HG02885 (cell line): Measurements from ENCODE around the gene PDE6G.

Experiments used
- ATAC-seq: cut with Tn5 transposase; IDR thresholded peaks from one replicate; pipeline ENCODE4 v1.9.1; 2021; ENCODE audit warnings: mild to moderate bottlenecking; ENCODE audit not compliant: unreplicated experiment, poor library complexity

PDE6G gene

DNA sequence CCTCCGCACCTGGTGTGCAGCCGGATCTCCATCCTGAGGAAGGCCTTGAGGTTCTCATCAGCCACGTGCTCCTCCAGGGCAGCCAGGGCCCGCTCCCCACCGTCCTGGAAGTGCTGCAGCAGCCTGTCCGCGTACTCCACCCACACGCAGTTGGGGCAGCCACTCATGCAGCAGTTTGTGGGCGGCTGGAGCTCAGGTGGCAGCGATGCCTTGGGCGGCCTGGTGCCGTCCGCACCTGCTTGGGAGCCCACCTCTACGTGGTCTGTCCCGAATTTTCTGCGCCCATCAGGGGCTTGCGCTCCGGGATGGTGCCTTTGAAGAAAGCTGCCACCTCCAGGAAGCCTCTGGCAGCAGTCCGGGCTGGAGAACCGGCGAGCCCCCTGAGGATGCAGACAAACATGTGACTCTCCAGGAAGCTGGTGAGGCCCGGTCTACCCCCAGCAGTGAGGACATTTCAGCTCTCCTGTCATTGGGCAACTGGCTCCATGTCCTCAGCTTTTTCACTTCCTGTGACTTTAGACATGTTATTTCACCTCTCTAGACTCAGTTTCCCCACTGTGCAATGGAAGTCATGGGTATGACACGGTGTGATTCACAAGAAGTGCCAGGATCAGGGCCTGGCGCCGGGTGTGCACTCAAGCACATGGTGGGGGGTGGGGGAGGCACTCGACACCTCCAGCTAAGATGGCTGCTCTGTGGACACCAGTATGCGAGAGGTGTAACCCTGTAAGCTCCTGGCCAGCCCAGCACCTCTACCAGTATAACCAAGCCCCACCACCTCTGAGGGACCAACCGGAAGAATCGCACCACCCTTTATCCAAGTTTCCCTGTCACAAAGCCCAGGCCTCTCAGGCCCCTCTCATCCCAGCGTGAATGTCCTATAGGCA is 9.1 kb upstream of the PDE6G start:
- ATAC-seq = no peak

DNA sequence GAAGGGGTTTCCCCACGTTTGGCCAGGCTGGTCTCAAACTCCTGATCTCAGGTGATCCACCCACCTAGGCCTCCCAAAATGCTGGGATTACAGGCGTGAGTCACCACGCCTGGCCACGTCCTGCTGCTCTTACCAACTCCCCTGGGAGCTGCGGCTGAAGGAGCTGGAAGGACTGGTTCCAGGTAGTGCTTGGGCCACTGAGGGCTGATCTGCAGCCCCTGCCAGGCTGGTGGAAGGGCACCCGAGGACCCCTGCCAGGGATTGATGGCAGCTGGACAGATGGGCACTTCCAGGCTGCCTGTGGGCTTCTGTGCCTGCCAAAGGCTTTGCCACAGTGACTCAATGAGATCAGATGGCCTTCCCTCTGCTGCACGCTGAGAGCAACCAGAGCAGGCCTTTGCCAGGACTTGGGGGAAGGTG is 7.7 kb upstream of the PDE6G start:
- ATAC-seq = no peak

DNA sequence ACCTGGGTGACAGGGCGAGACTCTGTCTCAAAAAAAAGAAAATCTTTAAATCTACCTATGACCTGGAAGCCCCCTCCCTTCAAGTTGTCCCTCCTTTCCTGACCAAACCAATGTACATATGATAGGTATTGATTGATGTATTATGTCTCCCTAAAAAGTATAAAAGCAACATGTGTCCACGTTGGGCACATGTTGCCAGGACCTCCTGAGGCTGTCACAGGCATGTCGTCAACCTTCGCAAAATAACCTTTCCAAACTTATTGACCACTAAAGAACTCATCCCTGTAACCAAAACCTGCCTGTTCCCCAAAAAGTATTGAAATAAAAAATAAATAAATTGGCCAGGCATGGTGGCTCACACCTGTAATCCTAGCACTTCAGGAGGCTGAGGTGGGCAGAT is 5.7 kb upstream of the PDE6G start:
- ATAC-seq = no peak

DNA sequence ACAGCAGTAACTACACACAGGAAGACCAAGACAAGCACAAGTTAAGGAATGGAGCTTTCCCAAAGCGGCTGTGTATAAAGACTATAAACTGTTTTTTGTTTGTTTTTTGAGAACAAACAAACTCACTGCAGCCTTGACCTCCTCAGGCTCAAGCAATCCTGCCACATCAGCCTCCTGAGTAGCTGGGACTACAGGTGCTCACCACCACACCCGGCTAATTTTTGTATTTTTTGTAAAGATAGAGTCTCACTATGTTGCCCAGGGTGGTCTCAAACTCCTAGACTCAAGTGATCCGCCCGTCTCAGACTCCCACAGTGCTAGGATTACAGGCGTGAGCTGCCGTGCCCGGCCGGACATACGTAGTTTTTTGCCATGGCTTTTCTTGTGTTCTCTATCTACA is 4.1 kb upstream of the PDE6G start:
- no peak for ATAC-seq

DNA sequence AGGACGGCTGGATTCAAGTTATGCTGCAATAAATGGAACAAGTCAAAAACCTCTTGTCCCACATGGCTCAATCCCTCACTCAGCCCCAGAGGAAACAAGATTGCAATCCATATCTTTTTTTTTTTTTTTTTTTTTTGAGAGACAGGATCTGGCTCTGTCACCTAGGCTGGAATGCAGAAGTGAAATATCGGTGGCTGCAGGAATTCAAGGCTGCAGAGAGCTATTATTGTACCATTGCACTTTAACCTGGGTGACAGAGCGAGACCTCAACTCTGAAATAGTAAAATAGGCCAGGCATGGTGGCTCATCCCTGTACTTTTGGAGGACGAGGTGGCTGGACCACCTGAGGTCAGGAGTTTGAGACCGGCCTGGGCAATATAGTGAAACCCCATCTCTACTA is 2.7 kb upstream of the PDE6G start:
- ATAC-seq = no peak

DNA sequence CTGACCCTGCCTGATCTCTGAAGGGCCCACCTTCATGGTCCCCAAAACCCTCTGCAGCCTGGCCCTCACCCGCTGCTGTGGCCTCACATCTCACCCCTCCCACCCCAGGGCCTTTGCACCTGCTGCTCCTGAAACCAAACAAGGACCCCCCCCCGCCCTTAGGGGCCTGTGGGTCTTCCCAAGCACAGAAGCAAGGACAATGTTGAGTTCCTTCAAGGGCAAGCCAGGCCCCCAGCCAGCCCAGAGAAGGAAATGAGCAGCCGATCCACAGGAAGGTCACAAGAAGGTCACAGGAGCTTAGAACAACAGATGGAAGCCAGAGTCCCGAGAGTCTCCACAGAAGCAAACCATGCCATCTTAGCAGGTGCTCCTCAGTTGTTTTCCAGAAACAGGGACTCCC is 493 bp upstream of the PDE6G start:
- no peak for ATAC-seq

DNA sequence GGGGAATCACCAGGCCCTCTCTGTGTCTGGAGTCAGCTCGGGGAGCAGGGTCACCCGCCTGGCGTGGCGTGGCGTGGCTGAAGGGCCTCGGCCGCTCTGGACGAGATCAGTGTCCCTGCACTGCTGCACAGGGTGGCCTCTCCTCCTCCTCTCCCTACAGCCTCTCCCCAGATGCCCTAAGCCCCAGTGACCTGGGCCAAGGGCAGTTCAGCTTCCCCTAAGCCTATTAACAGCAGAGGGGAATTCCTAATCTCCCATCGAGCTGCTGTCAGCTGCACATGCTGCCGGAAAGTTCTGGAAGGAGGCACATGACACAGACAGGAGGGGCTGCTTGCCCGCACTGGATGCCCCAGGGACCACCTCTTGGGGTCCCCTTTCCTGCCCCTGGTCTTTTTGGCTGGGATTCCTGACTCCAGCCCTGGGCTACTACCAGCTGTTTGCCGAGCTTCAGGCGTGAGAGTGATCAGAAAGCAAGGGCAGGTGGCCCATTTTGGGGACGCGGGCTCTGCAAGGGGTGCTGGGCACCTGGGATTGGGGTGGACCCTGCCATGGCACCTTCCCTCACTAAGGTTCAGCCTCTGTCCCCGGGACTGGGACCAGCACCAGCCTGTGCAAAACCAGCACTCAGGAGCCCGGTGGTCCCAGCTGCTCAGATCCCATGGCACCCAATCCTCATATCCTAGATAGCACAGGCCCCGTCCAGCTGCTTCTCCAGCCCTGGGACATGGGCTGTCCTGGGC is 794 bp downstream of the PDE6G start:
- ATAC-seq = no peak

DNA sequence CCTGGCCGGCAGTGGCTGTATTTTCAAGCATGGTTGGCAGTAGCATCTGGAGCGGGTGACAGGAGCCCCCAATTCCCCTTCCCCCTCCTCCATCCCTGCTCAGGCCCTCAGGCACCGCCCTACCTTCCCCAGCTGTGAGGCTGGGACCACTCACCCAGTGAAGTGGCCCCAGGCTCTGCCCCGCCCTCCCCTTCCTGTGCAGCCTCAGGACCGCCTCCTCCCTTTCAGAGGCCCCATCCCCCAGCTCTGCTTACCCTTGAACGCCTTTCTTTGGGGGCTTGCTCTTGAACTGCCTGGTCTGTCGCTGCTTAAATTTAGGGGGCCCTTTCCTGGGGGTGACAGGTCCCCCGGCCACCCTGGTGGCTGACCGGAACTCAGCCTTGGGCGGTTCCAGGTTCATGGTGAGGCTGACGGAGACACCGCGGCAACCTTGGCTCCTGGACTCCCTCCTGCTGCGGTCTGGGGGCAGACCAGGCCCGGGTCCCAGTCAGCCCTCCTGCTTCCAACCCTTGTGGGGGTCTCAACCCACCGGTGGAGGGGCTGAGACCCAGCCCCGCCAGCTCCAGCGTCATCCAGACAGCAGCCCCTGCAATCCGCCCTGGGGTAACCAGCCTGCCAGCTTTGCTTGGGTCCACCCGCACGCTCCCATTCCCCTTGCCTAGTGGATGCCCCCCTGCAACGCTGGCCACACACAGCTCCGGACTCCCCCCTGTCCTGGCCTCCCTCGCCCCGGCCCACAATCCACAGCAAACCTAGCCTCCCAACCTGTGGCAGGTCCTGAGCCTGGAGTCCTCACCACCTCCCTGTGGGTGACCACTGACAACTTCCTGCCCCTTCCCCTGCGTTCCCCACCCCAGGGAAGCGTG is 3.2 kb downstream of the PDE6G start:
- no peak for ATAC-seq

DNA sequence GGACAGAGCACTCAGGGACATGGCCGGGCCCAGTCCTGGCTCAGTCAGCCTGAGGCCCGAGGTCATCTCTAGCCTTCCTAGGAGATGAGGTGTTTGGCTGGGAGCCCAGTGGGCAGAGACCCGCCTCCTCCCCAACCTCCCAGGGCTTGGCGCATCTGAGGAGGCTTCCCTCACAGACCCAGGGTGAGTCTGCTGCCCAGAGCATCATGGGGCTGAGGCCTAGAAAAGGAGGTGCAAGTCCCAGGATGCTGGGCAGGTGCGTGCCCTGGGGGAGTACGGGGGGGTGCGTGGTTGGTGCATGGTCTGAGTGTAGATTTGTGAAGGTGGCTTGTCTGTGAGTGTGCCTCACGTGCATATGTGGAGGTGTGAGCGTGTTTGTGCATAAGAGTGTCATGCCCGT is 4.7 kb downstream of the PDE6G start:
- ATAC-seq = no peak

DNA sequence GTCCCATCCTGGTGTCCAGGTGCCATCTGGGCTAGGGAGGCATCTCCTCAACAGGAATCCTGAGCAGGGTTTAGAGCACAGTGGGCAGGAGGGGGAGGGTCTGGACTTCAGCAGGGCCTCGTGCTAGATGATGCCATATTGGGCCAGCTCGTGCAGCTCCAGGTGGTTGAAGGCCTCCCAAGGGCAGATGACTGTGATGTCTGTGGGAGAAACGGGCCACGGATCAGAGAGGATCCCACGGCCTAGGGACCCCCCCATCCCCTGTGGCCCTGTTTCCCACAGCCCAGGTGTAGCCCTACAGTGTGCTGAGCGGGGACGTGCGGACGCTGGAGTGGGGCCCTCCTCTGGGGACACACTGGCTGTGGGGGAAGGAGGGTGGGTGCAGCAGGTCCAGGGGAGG is 5.4 kb downstream of the PDE6G start:
- ATAC-seq = no peak

DNA sequence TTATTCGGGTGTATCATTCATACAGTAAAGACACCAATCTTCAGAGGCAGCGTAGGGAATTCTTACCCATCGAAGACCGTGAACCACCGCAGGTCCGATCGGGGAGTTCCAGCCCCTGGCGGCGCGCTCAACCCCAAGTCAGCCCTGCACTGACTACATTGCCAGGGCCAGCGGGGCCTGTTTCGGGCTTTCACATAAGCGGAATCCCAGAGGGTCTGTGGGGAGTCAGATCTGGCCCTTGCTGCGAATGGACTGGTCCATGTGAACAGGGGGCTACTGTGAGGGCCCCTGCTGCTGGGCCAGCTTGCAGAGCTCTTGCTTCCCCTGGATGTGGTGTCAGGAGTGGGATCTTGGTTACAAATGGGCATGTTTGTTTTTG is 7.6 kb downstream of the PDE6G start:
- no peak for ATAC-seq

DNA sequence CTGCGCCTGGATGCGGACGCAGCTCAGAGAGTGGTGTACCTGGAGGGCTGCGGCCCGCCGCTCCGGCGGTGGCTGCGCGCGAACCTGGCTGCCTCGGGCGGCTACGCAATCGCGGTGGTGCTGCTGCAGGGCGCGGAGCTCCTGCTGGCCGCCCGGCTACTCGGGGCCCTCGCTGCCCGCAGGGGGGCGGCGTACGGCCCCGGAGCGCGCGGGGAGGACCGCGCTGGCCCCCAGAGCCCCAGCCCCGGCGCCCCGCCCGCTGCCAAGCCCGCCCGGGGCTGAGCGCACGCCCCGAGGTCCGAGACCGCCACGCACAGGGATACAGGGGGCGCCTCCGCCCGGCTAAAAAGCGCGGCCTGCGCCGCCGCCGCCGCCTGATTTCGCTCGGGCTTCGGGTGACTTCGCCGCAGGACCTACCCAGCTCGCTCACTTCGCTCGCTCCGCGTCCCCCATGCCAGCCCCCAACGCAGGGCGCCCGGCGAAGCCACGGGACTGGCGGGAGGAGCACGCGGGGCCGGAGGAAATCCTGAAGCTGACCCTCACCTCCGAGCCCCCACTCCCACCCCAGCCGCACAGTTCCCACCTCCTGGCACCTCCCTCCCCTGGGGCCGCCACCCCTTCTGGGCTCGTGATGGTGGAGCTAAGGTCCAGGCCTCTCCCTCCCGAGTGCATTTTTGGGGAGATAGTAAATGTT is 8.2 kb downstream of the PDE6G start:
- no peak for ATAC-seq

DNA sequence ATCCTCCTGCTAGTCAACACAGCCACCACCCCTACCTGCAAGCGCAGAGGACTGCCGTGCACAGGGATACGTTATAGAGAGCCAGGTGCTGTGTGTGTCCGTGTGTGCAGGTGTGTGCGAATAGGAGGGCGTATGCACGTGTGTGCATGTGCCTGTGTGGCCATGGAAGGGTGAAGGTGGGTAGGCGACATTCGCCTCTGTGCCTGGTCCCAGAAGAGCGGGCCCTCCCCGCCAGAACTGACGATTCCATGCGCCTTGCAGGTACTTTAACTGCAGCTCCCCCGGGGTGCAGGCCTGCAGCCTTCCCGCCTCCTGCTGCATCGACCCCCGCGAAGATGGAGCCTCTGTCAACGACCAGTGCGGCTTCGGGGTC is 8.7 kb downstream of the PDE6G start:
- no peak for ATAC-seq

DNA sequence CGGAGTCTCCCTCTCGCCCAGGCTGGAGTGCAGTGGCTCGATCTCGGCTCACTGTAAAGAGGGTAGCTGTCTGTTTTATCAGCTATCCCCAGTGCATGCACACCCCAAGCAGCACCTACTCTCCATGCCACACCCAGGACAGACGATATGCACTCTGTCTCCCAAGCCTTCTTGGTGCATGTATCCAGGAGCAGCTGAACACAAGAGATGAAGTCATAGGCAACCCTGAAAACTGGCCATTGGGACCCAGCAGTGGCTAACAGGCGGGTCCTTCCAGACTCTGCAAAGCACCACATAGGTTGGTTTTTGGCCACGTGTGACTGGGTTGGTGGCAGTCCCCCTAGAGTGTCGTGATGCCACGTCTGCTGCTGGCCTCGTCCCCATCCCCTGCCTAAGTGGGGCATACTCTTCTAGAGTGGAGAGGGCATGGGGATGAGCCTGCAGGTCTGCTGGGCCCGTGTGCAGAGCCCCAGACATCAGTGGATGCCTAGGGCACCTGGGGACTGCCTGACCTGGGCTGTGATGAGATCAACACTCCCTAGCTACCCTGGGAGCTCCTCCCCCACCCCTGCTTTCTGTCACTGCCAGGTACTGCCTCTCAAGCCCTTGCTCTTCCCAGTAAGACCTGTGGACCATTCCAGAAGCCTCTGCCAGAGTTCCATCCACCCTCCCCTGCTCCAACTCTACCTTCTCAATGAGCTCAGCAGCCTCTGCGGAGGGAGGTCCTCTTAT is 9.3 kb downstream of the PDE6G start:
- no peak for ATAC-seq

DNA sequence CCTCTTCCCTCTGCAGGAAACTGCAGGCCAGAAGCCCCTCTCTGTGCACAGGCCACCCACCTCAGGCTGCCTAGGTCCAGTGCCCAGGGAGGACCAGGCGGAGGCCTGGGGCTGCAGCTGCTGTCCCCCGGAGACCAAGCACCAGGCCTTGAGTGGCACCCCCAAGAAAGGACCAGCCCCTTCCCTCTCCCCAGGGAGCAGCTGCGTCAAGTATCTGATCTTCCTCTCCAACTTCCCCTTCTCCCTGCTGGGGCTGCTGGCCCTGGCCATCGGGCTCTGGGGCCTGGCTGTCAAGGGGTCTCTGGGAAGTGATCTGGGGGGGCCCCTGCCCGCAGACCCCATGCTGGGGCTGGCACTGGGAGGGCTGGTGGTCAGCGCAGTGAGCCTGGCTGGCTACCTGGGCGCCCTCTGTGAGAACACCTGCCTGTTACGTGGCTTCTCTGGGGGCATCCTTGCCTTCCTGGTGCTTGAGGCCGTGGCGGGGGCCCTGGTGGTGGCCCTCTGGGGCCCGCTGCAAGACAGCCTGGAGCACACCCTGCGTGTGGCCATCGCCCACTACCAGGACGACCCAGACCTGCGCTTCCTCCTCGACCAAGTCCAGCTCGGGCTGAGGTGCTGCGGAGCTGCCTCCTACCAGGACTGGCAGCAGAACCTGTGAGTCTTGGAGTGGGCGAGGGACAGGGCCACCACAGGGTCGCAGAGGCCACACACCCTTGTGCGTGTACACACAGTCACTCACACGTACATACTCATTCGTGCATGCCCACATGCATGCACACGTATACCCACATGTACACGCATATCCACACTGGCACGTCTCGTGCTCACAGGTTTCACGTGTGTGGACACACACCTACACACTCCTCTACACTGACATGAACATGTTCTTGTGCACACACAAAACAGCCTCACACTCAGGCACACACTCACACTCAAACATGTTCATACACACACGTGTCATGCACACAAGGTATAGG is 11.1 kb downstream of the PDE6G start:
- no peak for ATAC-seq

DNA sequence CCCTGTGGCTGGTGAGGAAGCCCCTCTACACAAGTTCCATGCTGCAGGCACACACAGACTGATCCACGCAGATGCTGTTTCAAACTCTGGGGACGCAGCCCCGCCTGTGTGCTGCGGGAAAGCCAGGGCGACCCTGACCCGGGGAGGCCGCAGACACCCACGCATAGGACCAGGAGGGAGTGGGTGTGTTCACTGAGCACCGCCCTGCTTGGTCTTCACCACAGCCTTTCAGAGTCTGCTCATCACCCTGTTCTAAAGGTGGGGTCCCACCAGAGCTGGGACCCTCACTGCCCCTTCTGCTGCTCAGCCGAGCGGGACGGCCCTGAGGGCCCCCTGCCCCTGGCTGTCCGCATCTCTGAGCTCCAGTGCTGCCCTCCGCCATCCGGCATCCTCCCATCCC is 11.8 kb downstream of the PDE6G start:
- ATAC-seq = no peak

DNA sequence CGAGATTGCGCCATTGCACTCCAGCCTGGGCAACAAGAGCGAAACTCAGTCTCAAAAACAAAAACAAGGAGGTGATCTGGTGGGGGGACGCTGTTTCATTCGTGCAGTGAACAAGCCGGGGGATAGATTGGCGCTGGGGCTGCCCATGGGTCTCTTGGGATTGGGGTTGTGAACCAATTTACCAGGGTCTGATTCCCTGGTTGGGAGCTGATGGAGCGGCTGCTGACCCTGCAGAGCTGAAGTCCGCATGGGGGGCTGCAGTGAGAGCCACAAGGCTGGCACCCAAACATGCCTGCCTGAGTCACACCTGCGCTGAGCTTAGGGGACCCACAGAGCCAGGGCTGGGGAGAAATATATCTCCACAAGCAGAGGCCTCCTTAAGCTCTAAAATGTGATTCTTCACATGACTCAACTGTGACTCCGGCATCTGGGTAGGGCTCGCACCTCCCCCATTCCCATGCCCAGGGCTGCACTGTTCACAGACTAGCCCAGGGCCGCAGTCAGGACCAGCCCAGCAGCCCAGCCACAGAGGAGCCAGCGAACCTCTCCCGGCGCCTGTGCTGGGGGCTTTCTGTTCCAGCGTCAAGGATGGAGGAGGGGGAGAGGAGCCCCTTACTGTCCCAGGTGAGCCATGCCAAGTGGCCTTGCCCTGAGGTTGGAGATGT is 14.4 kb downstream of the PDE6G start:
- ATAC-seq = no peak

DNA sequence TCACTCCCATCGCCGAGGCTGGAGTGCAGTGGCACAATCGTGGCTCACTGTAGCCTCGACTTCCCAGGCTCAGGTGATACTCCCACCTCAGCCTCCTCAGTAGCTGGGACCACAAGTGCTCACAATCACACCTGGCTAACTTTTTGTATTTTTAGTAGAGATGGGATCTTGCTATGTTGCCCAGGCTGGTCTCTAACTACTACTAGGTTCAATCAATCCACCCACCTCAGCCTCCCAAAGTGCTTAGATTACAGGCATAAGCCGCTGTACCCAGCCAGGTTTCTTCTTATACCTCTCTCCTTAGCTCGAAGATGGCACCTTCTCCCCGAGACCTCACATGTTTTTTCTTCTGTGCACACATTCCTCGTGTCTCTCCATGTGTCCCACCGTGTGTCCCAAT is 16.3 kb downstream of the PDE6G start:
- ATAC-seq = no peak
